Measurements from ENCODE around the gene CTNNA2.

CTNNA2 gene

GRCh38 chr2:80073134-80073561, 560.3 kb downstream of the CTNNA2 start:
- no peaks in the 10 kb centered on the region for H4K20me1 ChIP-seq (ENCODE audit: insufficient read depth, low read length)
- peak; percentile 85 for ATAC-seq (ENCODE audit: insufficient read depth, low read depth)

GRCh38 chr2:80074321-80075070, 561.6 kb downstream of the CTNNA2 start:
- no peak for ATAC-seq (ENCODE audit: insufficient read depth, low read depth)
- no peaks in the 10 kb centered on the region for H3K4me1 ChIP-seq (ENCODE audit: insufficient read depth, low read length)

More at GRCh38 chr2:80073134-80073561, 560.3 kb downstream of the CTNNA2 start:
- Histone ChIP-seq H3K9me3 (ENCODE audit: insufficient read depth, low read length, severe bottlenecking) (no peaks in the 10 kb centered on the region), H3K27me3 (ENCODE audit: insufficient read depth, low read length, poor library complexity) (no peaks in the 10 kb centered on the region), H3K4me1 (ENCODE audit: insufficient read depth, low read length) (no peaks in the 10 kb centered on the region), H3K27ac (ENCODE audit: low read length) (no peak overlapping the region), H3K9ac (ENCODE audit: low read depth, low read length) (no peak overlapping the region), H3K79me2 (ENCODE audit: insufficient read depth, low read length) (no peaks in the 10 kb centered on the region), H2AFZ (ENCODE audit: low read depth, low read length) (no peak overlapping the region), H3K4me2 (ENCODE audit: insufficient read depth, low read length) (no peak overlapping the region), H3K4me3 (ENCODE audit: low read depth in 1 of 2, low read length in 2 of 2) (no peak overlapping the region), H3K36me3 (ENCODE audit: insufficient read depth, low read length) (no peaks in the 10 kb centered on the region)
- TF ChIP-seq, protein P1, sequence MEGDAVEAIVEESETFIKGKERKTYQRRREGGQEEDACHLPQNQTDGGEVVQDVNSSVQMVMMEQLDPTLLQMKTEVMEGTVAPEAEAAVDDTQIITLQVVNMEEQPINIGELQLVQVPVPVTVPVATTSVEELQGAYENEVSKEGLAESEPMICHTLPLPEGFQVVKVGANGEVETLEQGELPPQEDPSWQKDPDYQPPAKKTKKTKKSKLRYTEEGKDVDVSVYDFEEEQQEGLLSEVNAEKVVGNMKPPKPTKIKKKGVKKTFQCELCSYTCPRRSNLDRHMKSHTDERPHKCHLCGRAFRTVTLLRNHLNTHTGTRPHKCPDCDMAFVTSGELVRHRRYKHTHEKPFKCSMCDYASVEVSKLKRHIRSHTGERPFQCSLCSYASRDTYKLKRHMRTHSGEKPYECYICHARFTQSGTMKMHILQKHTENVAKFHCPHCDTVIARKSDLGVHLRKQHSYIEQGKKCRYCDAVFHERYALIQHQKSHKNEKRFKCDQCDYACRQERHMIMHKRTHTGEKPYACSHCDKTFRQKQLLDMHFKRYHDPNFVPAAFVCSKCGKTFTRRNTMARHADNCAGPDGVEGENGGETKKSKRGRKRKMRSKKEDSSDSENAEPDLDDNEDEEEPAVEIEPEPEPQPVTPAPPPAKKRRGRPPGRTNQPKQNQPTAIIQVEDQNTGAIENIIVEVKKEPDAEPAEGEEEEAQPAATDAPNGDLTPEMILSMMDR (IDR thresholded peaks at IDR 0.05; ENCODE audit: borderline replicate concordance, extremely low read depth, low read length, poor library complexity, severe bottlenecking): peak; percentile 74
- no peak for TF ChIP-seq EZH2 (IDR thresholded peaks at IDR 0.05; ENCODE audit: borderline replicate concordance, low read depth, low read length, severe bottlenecking)
- peak; percentile 47 for DNase-seq

GRCh38 chr2:80075719-80076118, 562.9 kb downstream of the CTNNA2 start:
- Histone ChIP-seq H3K36me3 (ENCODE audit: insufficient read depth, low read length) (no peaks in the 10 kb centered on the region), H3K4me1 (ENCODE audit: insufficient read depth, low read length) (no peaks in the 10 kb centered on the region), H3K4me3 (ENCODE audit: low read depth in 1 of 2, low read length in 2 of 2) (no peak overlapping the region), H3K4me2 (ENCODE audit: insufficient read depth, low read length) (no peak overlapping the region), H2AFZ (ENCODE audit: low read depth, low read length) (no peak overlapping the region), H3K9me3 (ENCODE audit: insufficient read depth, low read length, severe bottlenecking) (no peaks in the 10 kb centered on the region), H4K20me1 (ENCODE audit: insufficient read depth, low read length) (no peaks in the 10 kb centered on the region), H3K27ac (ENCODE audit: low read length) (no peak overlapping the region), H3K79me2 (ENCODE audit: insufficient read depth, low read length) (no peaks in the 10 kb centered on the region), H3K27me3 (ENCODE audit: insufficient read depth, low read length, poor library complexity) (no peaks in the 10 kb centered on the region), H3K9ac (ENCODE audit: low read depth, low read length) (no peak overlapping the region)
- DNase-seq (no peak), ATAC-seq (ENCODE audit: insufficient read depth, low read depth) (no peak)
- TF ChIP-seq, protein P1 (IDR thresholded peaks at IDR 0.05; ENCODE audit: borderline replicate concordance, extremely low read depth, low read length, poor library complexity, severe bottlenecking): no peak
- TF ChIP-seq EZH2 (IDR thresholded peaks at IDR 0.05; ENCODE audit: borderline replicate concordance, low read depth, low read length, severe bottlenecking): no peak

More at GRCh38 chr2:80074321-80075070, 561.6 kb downstream of the CTNNA2 start:
- DNase-seq: no peak
- Histone ChIP-seq H3K4me2 (ENCODE audit: insufficient read depth, low read length) (no peak overlapping the region), H4K20me1 (ENCODE audit: insufficient read depth, low read length) (no peaks in the 10 kb centered on the region), H3K79me2 (ENCODE audit: insufficient read depth, low read length) (no peaks in the 10 kb centered on the region), H2AFZ (ENCODE audit: low read depth, low read length) (no peak overlapping the region), H3K4me3 (ENCODE audit: low read depth in 1 of 2, low read length in 2 of 2) (no peak overlapping the region), H3K36me3 (ENCODE audit: insufficient read depth, low read length) (no peaks in the 10 kb centered on the region), H3K27ac (ENCODE audit: low read length) (no peak overlapping the region), H3K9me3 (ENCODE audit: insufficient read depth, low read length, severe bottlenecking) (no peaks in the 10 kb centered on the region), H3K27me3 (ENCODE audit: insufficient read depth, low read length, poor library complexity) (no peaks in the 10 kb centered on the region), H3K9ac (ENCODE audit: low read depth, low read length) (no peak overlapping the region)
- TF ChIP-seq EZH2 (IDR thresholded peaks at IDR 0.05; ENCODE audit: borderline replicate concordance, low read depth, low read length, severe bottlenecking): no peak
- TF ChIP-seq, protein P1 (IDR thresholded peaks at IDR 0.05; ENCODE audit: borderline replicate concordance, extremely low read depth, low read length, poor library complexity, severe bottlenecking): no peak
